ENCODE measurements around the gene PRPF38A.

Gene PRPF38A, protein sequence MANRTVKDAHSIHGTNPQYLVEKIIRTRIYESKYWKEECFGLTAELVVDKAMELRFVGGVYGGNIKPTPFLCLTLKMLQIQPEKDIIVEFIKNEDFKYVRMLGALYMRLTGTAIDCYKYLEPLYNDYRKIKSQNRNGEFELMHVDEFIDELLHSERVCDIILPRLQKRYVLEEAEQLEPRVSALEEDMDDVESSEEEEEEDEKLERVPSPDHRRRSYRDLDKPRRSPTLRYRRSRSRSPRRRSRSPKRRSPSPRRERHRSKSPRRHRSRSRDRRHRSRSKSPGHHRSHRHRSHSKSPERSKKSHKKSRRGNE

DNA sequence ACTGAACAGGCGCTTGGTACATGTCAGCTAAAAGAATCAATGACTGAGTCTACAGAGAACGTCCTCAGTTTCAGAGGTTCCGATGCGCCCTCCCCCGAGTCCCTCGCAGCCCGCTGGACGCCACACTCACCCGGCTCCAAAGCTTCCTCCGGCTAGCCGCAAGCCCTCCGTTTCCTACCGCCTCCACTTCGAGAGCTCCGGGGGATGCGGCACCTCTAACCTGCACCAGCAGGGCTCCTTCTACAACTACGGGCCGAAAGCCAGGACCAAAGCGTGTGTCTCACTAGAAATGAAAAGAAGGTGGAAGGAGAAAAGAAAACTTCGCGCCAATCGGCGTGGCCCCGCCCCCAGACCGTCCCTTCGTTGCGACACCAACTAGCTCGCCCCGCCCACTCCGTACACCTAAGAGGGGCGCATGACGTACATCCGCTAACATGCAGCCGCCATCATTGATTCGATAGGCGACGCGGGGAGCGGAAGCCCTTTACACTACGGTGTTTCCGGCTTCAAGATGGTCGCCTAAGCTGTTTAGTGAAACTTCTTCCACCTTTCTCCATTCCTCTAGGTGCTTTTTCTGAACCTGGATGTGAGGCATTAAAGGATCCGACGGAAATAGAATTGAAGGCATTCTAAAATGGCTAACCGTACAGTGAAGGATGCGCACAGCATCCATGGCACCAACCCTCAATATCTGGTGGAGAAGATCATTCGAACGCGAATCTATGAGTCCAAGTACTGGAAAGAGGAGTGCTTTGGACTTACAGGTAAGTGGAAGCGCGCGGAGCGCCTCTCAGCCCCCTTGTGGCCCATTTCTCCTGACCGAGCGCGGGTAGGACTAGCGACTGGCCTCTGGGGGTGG, at the start of gene PRPF38A, which contains the start of gene ORC1:
PRPF38A (plus strand) TSS at position 487 of the 859 bp plus-strand sequence; CDS start at position 635, 148 bp downstream.
ORC1 (minus strand) TSS at position 308 of the 859 bp plus-strand sequence. CDS start 2,200 bp downstream, outside the sequence.
- peak within 1 kb of the TSS; percentile 99 for H3K4me3 ChIP-seq (ENCODE audit: low read depth, low read length)
- TF ChIP-seq, protein P1, sequence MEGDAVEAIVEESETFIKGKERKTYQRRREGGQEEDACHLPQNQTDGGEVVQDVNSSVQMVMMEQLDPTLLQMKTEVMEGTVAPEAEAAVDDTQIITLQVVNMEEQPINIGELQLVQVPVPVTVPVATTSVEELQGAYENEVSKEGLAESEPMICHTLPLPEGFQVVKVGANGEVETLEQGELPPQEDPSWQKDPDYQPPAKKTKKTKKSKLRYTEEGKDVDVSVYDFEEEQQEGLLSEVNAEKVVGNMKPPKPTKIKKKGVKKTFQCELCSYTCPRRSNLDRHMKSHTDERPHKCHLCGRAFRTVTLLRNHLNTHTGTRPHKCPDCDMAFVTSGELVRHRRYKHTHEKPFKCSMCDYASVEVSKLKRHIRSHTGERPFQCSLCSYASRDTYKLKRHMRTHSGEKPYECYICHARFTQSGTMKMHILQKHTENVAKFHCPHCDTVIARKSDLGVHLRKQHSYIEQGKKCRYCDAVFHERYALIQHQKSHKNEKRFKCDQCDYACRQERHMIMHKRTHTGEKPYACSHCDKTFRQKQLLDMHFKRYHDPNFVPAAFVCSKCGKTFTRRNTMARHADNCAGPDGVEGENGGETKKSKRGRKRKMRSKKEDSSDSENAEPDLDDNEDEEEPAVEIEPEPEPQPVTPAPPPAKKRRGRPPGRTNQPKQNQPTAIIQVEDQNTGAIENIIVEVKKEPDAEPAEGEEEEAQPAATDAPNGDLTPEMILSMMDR (IDR thresholded peaks at IDR 0.05; ENCODE audit: insufficient read depth, low read length, missing control alignments) = peak; percentile 61
- ChIA-PET CTCF (interaction anchor here (1.0 to 1.4 kb wide), 3 partner anchors 10 to 283 kb away, joined by 3 to 4 read pairs (median 4); no protein-coding TSS in a partner anchor), POLR2A (interaction anchor here (0.6 to 1.5 kb wide), 5 partner anchors 9 to 148 kb away, joined by 3 to 4 read pairs (median 3); partner anchors contain the start of gene TUT4)
- peak; percentile 77 for DNase-seq (ENCODE audit: low read depth, low spot score)

DNA sequence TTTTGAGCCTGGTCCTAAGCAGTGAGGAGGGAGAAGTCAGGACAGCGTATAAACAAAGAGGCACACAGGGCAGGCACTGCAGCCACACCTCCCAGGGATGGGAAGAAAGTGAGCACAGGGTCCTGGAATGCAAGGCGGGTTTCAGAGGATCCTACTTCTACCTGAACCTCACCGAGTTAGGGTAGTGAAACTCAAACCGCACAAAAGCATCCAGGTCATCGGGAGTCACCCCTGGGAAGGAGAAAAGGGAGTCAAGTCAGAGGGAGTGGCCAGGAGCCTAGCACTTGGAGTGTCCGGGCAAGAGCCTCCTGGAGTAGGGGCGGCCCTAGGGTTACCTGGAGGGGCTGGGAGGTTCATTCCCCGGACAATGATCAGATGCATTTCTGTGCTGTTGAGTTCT, 49.0 kb upstream of the PRPF38A start:
- no peak overlapping the region for H3K4me3 ChIP-seq (ENCODE audit: low read depth, low read length)
- no peak for DNase-seq (ENCODE audit: low read depth, low spot score)
- CTCF ChIA-PET = no interaction called here
- TF ChIP-seq, protein P1 (IDR thresholded peaks at IDR 0.05; ENCODE audit: insufficient read depth, low read length, missing control alignments) = no peak
- POLR2A ChIA-PET = no interaction called here

DNA sequence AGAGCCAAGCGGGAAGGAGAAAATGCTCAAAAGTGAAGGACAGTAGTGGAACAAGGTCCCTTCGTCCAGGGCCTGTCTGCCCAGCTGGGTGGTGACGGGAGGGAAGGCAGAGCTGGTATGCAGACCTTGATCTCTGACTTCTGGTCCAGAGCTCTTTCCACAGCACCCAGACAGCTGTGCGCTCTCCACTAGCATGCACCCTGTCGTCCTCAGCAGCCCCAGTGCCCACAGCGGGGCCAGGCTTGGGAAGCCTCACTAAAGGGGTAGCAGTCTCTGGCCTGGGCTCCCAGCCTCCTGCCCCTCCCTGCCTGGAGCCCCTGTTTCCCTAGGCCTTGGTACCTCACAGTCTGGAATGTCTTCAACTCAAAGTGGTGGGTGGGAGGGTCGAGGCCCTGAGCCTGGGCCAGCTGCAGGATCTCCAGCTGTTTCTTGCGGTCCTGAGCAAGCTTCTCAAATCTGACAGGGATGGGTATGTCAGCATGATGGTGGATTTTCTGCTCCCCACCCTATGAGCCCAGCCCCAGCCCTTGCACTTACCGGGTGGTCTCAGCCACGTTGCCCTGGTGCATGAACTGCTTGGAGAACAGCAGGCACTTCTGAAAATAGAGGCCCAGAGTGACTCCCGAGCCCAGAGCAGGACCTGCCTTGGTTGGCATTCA, 48.4 kb upstream of the PRPF38A start:
- ChIA-PET POLR2A (no interaction called here), CTCF (no interaction called here)
- TF ChIP-seq, protein P1 (IDR thresholded peaks at IDR 0.05; ENCODE audit: insufficient read depth, low read length, missing control alignments) = no peak
- DNase-seq (ENCODE audit: low read depth, low spot score) = no peak
- no peak overlapping the region for H3K4me3 ChIP-seq (ENCODE audit: low read depth, low read length)

DNA sequence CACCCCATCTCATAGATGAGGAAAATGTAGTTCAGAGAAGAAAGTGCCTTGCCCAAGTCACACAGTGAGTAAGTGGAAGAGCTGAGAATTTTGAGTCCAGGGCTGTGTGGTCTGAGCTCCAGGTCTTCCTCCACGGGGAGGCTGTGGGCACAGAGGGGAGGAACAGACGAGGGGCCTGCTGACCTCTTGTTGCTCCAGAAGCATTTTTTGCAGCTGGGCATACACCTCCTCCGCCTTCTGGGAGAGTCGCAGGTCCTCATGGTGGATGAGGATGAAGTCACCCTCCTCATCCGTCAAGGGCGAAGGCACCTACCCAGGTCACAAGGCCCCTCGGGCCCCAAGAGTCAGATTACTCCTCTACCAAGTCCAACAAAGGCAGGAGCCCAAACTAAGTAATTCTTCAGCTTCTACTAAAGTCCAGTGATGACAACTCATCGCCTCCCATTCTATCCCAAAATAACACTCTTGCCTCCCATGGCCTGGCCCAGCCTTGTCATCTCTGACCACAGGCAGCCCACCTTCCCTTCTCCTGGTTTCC, 47.5 kb upstream of the PRPF38A start:
- no peak for DNase-seq (ENCODE audit: low read depth, low spot score)
- POLR2A ChIA-PET = no interaction called here

DNA sequence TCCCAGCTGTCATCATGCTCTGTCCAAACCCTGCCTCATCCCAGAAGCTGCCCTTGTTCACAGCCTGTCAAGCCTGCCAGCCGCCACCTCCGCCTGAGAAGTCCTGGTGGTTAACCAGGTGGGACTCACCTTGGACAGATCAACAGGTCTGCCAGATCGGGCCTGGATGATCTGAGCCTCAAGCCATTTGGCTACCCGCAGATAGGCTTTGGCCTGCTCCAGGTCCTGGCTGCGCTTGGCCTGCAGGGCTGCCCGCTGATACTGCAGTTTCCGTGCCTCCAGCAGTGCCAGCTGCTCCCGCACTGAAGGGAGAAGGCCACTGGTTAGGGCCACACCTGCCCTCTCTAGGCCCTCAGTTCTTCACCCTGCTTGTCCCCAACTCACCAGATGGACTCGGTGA, 47.0 kb upstream of the PRPF38A start:
- no peak overlapping the region for H3K4me3 ChIP-seq (ENCODE audit: low read depth, low read length)
- no peak for DNase-seq (ENCODE audit: low read depth, low spot score)
- TF ChIP-seq, protein P1 (IDR thresholded peaks at IDR 0.05; ENCODE audit: insufficient read depth, low read length, missing control alignments) = no peak
- ChIA-PET POLR2A (no interaction called here), CTCF (no interaction called here)

More for the DNA sequence above, 47.5 kb upstream of the PRPF38A start:
- H3K4me3 ChIP-seq (ENCODE audit: low read depth, low read length) = no peak overlapping the region
- TF ChIP-seq, protein P1 (IDR thresholded peaks at IDR 0.05; ENCODE audit: insufficient read depth, low read length, missing control alignments) = no peak
- CTCF ChIA-PET = no interaction called here

Data from AG04449 (cell line).